NCI-H226 (cell line): ENCODE results near the gene CFH.
"Not testable (repeated sequence)": the region's sequence is repeated elsewhere in the genome, so short reads cannot be mapped to it uniquely, and the experiment has no call there.

ENCODE experiments used
- DNase-seq: peaks from one replicate; pipeline ENCODE4 v3.0.0-alpha.2; 2015

The CFH gene

DNA sequence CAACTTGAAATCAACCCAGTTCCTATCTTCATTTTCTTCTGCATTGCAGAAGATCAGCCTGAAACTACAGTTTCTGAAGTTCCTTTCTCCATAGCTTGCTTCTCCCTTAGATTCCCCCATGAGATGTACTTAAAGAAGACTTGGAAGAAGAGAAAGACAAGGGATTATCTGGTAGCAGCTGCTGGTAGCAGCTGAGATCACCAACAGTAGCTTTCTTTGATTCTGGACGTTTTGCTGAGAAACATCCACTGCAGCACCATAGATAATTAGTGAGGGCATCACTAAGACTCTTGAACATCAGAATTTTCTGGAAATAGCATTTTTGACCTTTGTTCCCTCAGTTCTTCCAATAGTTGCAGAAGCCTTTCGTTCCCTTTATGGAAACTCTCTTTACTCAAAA is 122.3 kb downstream of the CFH start:
- no peak for DNase-seq

DNA sequence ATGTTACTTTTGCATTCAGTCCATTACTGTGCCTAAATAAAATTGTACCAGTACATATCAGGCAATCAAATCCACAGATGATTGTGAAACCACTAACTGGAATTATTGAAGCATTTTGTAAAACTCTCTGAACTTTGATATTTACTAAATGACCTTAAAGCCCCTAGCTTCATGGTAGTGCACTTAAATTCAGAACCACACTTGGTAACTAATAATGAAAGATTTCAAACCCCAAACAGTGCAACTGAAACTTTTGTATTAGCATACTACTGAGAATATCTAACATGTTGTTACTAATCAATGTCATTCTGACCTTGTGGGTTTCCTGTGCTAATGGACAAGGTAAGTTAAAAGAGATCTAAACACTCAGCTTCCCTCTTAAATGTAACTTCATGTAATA is 122.8 kb downstream of the CFH start, which contains the start of gene CFHR3:
Gene CFHR3, plus strand, starts transcription at position 238 of the 400 bp plus-strand sequence. Its CDS starts 47 bp downstream, at position 285.
- DNase-seq, result no peak

DNA sequence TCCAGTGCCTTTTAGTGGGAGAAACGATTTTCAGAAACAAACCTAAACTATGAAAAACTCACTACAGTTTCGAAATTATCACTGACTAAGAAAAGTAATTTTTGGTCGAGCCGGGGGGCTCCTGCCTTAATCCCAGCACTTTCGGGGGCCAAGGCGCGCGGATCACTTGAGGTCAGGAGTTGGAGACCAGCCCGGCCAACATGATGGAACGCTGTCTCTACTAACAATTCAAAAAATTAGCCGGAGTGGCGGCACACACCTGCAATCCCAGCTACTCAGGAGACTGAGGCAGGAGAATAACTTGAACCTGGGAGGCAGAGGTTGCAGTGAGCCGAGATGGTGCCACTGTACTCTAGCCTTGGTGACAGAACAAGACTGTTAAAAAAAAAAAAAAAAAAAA is 125.8 kb downstream of the CFH start:
- DNase-seq, result no peak

DNA sequence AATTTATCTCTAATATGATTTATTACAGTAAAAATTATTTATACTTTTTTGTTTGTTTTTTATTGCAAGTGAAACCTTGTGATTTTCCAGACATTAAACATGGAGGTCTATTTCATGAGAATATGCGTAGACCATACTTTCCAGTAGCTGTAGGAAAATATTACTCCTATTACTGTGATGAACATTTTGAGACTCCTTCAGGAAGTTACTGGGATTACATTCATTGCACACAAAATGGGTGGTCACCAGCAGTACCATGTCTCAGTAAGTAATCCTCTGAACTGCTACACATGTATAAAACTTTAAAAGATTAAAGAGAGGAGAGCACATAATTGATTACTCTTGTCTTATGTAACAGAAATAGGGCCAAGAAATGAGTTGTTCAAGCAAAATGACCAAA is 127.2 kb downstream of the CFH start:
- DNase-seq, result no peak

DNA sequence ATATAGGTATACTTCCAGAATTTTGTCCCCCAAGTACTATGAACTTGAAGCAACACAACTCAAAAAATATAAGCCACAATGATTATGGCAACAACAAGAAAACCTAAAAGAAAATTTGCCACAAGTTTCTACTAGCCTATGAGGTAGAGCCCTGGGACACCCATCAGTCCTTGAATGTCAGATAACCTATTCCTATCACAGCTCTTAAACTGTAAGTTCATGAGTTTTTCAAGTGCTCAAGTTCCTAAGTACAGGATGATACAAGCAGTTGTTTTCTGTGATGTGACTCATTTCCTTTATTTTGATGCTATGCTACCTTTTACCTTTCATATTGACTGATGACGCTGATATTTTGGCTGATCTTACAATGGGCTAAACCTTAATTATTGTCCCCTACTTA is 139.4 kb downstream of the CFH start:
- not testable (repeated sequence) for DNase-seq

DNA sequence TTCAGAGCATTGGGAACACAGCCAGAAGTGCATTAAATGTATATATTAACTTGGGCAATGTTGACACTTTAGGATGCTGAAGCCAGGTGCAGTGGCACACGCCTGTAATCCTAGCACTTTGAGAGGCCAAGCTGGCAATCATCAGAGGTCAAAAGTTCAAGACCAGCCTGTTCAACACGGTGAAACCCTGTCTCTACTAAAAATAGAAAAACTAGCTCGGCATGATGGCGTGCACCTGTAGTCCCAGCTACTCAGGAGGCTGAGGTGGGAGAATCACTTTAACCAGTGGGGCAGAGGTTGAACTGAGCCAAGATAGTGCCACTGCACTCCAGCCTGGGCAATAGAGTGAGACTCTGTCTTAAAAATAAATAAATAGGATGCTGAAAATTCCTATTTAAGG is 142.3 kb downstream of the CFH start:
- DNase-seq, result not testable (repeated sequence)
